HL-60/S4 treated with retinoic acid at 250 ng/mL for 4 days and 3 days (cell line): ENCODE data around the gene CDK5RAP2.

Experiments used
- in situ Hi-C: fragments of 300-500 bp; cut with MboI; formaldehyde crosslinking; loops from 2 replicates; pipeline ENCODE4 v1.7.0; 2022; ENCODE audit warnings: low sequenced_read_pairs

CDK5RAP2 gene

GRCh38 chr9:120441426-120442307 is 138.3 kb downstream of the CDK5RAP2 start:
- in situ Hi-C loops = no loop called here

DNA sequence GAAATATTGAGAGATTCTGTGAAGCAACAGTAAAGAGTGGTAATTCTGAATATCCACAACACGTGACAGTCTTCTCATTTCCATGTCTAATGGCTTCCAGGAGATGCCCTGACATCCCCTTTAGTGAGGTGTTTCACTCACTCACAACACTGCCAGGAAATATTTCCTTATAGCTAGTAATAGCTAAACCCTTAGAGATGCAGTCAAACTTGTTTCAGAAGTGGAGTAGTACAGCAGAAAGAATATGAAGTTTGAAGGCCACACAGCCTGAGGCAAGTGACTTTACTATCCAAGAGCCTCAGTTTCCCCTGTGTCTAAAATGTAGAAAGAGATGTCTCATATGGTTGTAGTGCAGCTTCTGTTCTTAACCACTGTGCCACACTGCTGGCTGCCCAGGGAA is 139.2 kb downstream of the CDK5RAP2 start:
- in situ Hi-C loops = no loop called here

DNA sequence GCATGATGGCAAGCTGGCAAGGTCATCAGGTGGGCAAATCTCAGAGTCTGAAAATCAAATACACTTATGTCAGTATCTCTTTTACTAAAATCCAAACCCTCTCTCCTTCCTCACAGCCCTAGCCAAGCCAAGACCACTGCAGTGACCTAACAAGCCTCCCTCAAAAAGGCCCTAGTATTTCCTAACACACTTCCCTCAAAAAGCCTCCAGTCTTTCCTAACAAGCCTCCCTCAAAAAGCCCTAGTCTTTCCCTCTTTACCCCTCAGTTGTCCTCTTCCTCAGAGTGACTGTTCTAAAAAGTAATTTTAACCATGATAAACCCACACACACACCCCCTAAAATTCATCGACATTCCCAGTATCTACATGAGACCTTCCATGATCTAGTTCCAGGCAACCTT is 140.0 kb downstream of the CDK5RAP2 start:
- in situ Hi-C loops = no loop called here

GRCh38 chr9:120438836-120439546 is 141.0 kb downstream of the CDK5RAP2 start:
- in situ Hi-C loops = no loop called here

DNA sequence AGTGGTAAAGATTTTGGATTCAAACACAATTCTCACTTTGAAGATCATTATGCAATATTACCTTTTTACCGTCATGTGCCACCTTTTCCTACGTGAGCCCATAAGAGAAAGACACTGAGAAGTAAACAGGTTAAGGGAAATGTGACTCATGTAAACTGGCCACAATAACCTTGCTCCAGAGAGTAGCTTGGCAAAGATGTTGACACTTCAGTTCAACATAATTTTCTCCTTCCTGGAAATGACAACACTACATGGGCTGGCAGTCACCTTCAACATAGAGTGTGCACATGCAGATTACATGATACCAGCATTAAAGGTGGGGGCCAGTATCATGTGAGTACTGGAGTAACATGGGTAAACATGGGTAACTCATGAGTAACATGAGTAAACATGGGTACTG is 141.9 kb downstream of the CDK5RAP2 start:
- in situ Hi-C loops = no loop called here

- in situ Hi-C loops = no loop called here
Observed at GRCh38 chr9:120436983-120437475, 142.9 kb downstream of the CDK5RAP2 start.

DNA sequence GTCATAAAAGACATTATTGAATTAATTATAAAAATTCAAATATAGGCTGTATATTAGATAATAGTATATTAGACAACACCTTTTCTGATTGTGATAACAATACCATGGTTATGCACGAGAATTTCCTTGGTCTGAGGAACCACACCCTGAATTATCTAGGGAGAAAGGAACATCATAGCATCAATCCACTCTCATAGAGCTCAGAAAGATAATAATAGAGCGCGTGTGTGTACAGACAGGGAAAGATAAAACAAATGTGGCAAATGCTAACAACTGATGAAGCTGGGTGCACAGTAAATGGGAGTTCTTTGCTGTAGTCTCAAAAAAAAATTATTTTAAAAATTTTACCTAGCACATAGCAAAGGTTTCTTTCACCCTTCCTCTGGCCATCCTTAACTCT is 143.5 kb downstream of the CDK5RAP2 start:
- in situ Hi-C loops = no loop called here

GRCh38 chr9:120435091-120435490 is 144.9 kb downstream of the CDK5RAP2 start:
- in situ Hi-C loops = no loop called here

- in situ Hi-C loops = no loop called here
Observed at GRCh38 chr9:120434532-120434931, 145.4 kb downstream of the CDK5RAP2 start.

GRCh38 chr9:120433701-120434100 is 146.3 kb downstream of the CDK5RAP2 start:
- in situ Hi-C loops = no loop called here

- in situ Hi-C loops = no loop called here
Observed at GRCh38 chr9:120432600-120432999, 147.4 kb downstream of the CDK5RAP2 start.

DNA sequence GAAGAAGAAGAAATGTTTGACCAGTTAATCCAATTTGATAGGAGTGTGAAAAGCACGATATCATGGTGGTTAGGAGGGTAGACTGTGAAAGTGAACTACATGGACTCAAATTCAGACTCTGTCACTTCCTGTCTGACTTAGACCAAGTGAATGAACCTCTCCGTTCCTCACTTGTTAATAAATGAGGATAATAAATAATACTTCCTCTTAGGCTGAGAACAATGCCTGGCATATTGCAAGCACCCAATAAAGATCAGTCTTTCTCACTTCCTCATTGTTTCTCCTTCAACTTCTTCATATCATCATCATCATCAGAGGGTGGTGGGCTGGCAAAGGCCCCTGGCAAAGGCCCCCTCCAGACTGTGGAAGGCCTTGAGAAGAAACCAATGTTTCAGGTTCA is 148.7 kb downstream of the CDK5RAP2 start:
- in situ Hi-C loops = no loop called here

GRCh38 chr9:120424248-120424647 is 155.7 kb downstream of the CDK5RAP2 start:
- in situ Hi-C loops = no loop called here

DNA sequence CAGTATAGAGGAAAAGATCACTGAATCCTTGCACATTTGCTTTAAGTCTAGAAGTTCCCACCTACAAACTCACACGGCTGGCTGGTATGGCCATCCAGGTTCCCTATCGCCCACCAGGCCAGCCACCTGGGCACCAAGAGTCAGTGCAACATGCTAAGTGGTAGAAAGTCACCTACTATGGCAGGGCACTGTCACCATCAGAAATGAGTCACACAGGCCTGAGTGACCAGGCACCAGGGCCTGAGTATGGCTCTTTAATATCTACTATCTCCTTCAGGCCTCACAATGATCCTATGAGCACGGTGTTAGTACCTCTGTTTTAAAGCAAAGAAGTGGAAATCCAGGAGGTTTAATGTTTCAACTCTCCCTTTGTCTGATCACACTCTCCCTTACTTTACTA is 156.2 kb downstream of the CDK5RAP2 start:
- in situ Hi-C loops = no loop called here

- in situ Hi-C loops = no loop called here
Observed at GRCh38 chr9:120421977-120422376, 158.0 kb downstream of the CDK5RAP2 start.

DNA sequence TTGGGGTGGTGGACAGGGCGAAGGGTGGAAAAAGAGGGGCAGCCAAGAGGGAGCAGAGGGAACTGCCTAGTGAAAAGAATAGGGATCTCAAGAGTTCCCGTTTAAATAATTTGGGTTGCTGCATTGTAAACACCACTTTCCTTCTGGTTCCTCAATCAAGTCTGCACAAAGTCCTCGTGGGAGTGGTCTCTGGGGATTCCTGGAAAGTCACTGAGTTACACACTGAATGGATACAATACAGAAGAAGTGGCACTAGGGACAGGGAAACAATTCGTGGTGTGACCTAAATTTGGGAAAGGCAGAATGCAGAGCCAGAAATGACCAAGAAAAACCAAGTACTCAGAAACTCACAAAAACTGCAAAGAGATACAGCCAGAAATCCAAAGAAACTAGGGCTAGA is 161.7 kb downstream of the CDK5RAP2 start:
- in situ Hi-C loops = no loop called here

DNA sequence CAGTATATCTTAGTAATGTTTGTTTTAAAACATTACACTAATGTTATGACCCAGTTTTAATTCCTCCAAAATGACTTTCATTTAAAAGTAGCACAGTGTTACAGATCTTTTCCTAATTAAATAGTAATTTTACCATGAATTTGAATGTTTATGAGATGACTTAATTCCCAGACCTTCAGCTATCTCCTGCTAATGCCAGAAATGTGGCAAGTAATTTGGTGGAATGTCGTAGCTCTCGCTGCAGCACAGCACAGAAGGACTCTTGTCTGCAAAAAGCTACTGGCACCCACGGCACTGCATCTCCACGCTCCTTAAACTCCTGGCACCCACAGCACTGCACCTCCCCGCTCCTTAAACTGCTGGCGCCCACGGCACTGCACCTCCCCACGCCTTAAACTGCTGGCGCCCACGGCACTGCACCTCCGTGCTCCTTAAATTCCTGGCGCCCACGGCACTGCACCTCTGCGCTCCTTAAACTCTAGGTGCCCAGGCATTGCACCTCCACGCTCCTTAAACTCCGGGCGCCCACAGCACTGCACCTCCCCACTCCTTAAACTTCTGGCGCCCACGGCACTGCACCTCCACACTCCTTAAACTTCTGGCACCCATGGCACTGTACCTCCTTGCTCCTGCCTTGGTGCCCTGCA is 163.1 kb downstream of the CDK5RAP2 start:
- in situ Hi-C loops = no loop called here

DNA sequence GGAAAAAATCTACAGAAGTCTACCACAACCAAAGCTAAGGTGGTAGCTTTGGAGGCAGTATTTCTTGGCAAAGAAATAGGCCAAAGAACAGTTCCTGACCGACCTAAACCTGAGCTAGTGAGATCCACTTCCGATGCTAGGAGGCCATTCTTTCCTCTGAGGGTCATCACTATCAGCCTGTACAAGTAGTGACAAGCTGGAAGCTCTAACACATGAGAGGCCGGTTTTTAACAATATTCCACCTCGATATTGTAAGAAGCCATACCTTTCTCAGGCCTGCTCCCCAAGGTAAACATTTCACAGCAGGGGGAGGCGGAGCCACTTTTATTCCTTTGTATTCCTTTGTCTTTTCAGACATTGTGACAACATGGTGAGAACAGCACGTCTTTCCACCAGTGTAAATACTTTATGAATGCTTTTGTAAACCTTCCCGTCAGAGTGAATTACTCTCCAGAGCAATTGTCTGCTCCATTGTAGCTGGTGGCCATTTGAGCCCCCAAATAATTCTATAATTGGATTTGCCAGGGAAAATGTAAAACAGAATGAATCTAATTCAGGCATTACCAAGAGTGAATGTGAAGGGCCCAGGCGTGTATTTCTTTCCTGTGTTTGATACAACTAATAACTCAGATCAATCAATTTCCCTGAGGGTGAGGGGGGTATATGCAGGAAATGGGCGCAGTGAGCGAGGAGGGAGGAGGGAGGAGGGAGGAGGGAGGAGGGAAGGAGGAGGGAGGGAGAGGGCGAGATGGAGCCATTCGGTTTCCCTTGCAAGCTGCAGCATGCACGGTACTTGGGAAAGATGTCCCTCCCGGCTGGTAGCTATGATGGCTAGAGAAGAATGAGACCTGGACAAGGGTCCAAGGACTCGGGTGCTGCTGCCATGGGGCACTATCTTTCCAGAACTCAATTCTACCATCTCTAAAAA is 166.6 kb downstream of the CDK5RAP2 start:
- in situ Hi-C loops = no loop called here

GRCh38 chr9:120412425-120412951 is 167.5 kb downstream of the CDK5RAP2 start:
- in situ Hi-C loops = no loop called here

DNA sequence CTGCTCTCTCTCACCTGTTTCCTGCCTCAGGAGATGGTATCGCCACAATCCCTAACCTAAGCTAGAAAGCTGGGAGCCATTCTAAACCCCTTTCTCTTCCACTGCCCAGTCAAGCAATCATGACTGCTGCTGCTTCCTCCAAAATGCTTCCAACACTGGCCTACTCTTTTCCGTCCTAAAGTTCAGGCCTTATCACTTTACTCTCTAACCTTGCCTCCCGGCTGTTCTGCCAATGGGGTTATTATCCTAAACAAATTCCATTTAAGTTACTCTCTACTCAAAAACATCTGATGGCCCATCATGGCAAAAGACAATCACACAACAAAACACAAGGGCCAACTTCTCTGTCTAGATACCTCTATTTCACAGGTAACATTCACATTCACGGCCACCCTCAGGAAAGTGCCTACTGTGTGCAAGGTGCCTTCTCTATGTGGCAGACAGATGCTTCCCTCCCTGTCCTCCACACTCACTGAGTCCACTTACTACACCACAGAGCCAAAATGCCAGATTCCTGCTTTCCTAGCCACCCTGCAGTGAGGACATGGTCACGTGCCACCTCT is 168.0 kb downstream of the CDK5RAP2 start:
- in situ Hi-C loops = no loop called here
